Measurements from ENCODE around the gene SPP2.

Gene SPP2

DNA sequence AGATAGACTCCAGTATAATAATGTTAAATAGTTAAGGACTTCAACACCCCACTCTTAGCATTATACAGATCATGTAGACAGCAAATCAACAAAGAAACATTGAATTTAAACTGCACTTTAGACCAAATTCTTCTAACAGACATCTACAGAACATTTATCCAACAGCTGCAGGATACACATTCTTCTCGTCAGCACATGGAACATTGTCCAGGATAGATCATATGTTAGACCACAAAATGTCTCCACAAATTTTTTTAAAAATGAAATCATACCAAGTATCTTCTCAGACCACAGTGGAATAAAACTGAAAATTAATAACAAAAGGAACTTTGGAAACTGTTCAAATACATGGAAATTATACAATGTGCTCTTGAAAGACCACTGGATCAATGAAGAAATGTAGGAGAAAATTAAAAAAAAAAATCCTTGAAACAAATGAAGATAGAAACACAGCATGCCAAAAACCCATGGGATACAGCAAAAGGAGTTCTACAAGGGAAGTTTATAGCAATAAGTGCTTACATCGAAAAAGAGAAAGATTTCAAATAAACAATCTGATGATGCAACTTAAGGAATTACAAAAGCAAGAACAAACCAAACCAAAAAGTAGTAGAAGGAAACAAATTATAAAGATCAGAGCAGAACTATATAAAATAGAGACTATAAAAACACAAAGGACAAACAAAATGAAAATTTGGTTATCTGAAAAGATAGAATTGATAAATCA lies 12.3 kb upstream of the SPP2 start:
- no peak overlapping the region for H3K4me3 ChIP-seq (replicated peaks; ENCODE audit: insufficient read depth, low read length)
- TF ChIP-seq SPI1 (IDR thresholded peaks at IDR 0.05; ENCODE audit: borderline replicate concordance, low read depth) (no peak), POLR2AphosphoS5 (IDR thresholded peaks at IDR 0.05; ENCODE audit: low read depth) (no peak), GABPA (IDR thresholded peaks at IDR 0.05; ENCODE audit: low read depth) (no peak)
- TF ChIP-seq, protein P1, sequence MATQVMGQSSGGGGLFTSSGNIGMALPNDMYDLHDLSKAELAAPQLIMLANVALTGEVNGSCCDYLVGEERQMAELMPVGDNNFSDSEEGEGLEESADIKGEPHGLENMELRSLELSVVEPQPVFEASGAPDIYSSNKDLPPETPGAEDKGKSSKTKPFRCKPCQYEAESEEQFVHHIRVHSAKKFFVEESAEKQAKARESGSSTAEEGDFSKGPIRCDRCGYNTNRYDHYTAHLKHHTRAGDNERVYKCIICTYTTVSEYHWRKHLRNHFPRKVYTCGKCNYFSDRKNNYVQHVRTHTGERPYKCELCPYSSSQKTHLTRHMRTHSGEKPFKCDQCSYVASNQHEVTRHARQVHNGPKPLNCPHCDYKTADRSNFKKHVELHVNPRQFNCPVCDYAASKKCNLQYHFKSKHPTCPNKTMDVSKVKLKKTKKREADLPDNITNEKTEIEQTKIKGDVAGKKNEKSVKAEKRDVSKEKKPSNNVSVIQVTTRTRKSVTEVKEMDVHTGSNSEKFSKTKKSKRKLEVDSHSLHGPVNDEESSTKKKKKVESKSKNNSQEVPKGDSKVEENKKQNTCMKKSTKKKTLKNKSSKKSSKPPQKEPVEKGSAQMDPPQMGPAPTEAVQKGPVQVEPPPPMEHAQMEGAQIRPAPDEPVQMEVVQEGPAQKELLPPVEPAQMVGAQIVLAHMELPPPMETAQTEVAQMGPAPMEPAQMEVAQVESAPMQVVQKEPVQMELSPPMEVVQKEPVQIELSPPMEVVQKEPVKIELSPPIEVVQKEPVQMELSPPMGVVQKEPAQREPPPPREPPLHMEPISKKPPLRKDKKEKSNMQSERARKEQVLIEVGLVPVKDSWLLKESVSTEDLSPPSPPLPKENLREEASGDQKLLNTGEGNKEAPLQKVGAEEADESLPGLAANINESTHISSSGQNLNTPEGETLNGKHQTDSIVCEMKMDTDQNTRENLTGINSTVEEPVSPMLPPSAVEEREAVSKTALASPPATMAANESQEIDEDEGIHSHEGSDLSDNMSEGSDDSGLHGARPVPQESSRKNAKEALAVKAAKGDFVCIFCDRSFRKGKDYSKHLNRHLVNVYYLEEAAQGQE (IDR thresholded peaks at IDR 0.05; ENCODE audit: insufficient replicate concordance, low read depth) = no peak
- TF ChIP-seq, protein P2, sequence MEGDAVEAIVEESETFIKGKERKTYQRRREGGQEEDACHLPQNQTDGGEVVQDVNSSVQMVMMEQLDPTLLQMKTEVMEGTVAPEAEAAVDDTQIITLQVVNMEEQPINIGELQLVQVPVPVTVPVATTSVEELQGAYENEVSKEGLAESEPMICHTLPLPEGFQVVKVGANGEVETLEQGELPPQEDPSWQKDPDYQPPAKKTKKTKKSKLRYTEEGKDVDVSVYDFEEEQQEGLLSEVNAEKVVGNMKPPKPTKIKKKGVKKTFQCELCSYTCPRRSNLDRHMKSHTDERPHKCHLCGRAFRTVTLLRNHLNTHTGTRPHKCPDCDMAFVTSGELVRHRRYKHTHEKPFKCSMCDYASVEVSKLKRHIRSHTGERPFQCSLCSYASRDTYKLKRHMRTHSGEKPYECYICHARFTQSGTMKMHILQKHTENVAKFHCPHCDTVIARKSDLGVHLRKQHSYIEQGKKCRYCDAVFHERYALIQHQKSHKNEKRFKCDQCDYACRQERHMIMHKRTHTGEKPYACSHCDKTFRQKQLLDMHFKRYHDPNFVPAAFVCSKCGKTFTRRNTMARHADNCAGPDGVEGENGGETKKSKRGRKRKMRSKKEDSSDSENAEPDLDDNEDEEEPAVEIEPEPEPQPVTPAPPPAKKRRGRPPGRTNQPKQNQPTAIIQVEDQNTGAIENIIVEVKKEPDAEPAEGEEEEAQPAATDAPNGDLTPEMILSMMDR (IDR thresholded peaks at IDR 0.05; ENCODE audit: insufficient read depth, low read length) = no peak
- no peak overlapping the region for H3K27ac ChIP-seq (replicated peaks)
- peaks cover 3% of the 10 kb centered on the region for H3K27me3 ChIP-seq (ENCODE audit: insufficient read depth, poor library complexity, severe bottlenecking)
- no peak for DNase-seq (ENCODE audit: low read depth in 1 of 2, low spot score in 1 of 2)

DNA sequence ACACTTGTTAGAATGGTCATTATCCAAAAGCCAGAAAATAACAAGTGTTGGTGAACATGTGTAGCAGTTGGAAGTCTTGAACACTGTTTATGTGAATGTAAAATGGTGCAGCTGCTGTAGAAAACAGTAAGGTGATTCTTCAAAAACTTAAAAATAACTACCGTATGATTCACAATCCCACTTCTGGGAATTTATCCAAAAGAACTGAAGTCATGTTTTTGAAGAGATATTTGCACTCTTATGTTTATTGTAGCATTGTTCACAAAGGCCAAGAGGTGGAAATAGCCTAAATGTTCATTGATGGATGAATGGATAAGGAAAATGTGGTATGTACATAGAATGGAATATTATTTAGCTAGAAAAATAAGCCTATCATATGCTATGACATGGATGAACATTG lies 6.3 kb upstream of the SPP2 start:
- Histone ChIP-seq H3K27ac (replicated peaks) (no peak overlapping the region), H3K27me3 (ENCODE audit: insufficient read depth, poor library complexity, severe bottlenecking) (peaks cover 2% of the 10 kb centered on the region), H3K4me3 (replicated peaks; ENCODE audit: insufficient read depth, low read length) (no peak overlapping the region)
- TF ChIP-seq POLR2AphosphoS5 (IDR thresholded peaks at IDR 0.05; ENCODE audit: low read depth) (no peak), SPI1 (IDR thresholded peaks at IDR 0.05; ENCODE audit: borderline replicate concordance, low read depth) (no peak), GABPA (IDR thresholded peaks at IDR 0.05; ENCODE audit: low read depth) (no peak)
- TF ChIP-seq, protein P1 (IDR thresholded peaks at IDR 0.05; ENCODE audit: insufficient replicate concordance, low read depth) = no peak
- TF ChIP-seq, protein P2 (IDR thresholded peaks at IDR 0.05; ENCODE audit: insufficient read depth, low read length) = no peak
- no peak for DNase-seq (ENCODE audit: low read depth in 1 of 2, low spot score in 1 of 2)

DNA sequence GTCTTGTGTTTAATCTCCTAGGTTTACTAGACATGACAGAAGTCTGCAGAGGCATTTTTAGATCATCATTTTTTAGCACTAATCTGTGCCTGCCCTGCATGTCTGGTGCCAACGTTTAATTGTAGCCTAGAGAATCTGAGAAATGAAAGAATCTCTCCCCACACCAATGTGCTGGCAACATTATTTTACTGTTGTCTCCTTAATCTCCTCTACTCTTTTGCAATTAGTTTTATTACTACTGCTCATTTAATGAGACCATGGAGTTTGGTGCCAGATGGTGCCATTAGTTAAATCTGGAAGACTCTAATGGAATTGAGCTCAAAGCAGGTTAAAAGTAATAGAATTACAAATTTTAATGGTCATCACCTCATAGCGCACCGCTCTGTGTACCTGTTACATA lies 4.0 kb upstream of the SPP2 start:
- DNase-seq (ENCODE audit: low read depth in 1 of 2, low spot score in 1 of 2) = no peak
- no peak overlapping the region for H3K4me3 ChIP-seq (replicated peaks; ENCODE audit: insufficient read depth, low read length)
- no peak overlapping the region for H3K27ac ChIP-seq (replicated peaks)

More for the DNA sequence above, 4.0 kb upstream of the SPP2 start:
- TF ChIP-seq POLR2AphosphoS5 (IDR thresholded peaks at IDR 0.05; ENCODE audit: low read depth) (no peak), GABPA (IDR thresholded peaks at IDR 0.05; ENCODE audit: low read depth) (no peak), SPI1 (IDR thresholded peaks at IDR 0.05; ENCODE audit: borderline replicate concordance, low read depth) (no peak)
- TF ChIP-seq, protein P1 (IDR thresholded peaks at IDR 0.05; ENCODE audit: insufficient replicate concordance, low read depth) = no peak
- TF ChIP-seq, protein P2 (IDR thresholded peaks at IDR 0.05; ENCODE audit: insufficient read depth, low read length) = no peak
- H3K27me3 ChIP-seq (ENCODE audit: insufficient read depth, poor library complexity, severe bottlenecking) = peaks cover 2% of the 10 kb centered on the region
